GM19397 (cell line): ENCODE results near the gene GUF1.
A peak's percentile ranks its signal among the peaks of the same experiment; 100 is the strongest.

Source experiments
- ATAC-seq: cut with Tn5 transposase; IDR thresholded peaks from one replicate; pipeline ENCODE4 v1.9.1; 2021; ENCODE audit warnings: mild to moderate bottlenecking, moderate library complexity; ENCODE audit not compliant: unreplicated experiment

GUF1 gene, protein sequence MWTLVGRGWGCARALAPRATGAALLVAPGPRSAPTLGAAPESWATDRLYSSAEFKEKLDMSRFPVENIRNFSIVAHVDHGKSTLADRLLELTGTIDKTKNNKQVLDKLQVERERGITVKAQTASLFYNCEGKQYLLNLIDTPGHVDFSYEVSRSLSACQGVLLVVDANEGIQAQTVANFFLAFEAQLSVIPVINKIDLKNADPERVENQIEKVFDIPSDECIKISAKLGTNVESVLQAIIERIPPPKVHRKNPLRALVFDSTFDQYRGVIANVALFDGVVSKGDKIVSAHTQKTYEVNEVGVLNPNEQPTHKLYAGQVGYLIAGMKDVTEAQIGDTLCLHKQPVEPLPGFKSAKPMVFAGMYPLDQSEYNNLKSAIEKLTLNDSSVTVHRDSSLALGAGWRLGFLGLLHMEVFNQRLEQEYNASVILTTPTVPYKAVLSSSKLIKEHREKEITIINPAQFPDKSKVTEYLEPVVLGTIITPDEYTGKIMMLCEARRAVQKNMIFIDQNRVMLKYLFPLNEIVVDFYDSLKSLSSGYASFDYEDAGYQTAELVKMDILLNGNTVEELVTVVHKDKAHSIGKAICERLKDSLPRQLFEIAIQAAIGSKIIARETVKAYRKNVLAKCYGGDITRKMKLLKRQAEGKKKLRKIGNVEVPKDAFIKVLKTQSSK

DNA sequence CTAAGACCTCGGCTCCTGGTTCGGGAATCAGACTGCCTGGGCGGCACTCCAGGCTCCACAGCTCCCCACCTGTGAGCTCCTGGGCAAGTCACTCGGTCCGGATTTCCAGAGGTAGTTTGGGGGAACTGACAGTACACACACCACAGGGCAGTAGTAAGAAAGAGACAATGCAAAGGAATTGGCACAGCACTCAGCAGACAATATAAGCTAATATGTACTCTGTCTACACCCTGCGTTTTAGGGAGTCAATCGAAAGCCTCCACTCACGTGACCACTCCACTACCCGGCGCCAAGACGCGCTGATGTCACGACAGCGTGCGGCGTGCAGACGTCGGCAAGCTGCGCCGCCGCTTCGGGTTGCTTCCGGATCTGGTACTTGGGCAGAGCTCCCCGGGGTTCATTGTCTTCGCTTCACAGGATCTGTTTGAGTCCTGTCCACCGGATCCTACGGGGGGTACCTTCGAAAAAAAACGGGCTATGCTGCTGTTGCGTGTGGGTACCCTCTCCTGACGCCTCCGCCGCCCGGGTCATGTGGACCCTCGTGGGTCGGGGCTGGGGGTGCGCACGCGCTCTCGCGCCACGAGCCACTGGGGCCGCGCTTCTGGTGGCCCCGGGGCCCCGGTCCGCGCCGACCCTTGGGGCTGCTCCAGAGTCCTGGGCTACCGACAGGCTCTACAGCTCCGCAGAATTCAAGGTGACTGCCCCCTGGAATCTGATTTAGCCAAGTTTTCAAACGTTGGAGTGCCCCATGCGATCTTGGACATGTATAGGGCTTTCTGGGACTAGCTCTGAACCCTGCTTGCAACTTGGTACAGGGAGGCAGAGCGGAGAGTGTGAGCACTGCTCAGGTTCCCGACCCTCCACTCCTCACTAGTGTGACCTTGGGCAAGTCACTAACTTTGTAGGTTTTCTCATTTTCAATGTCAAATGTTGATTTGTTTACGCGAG, at the start of gene GUF1:
Gene GUF1 (plus strand): TSS at position 327 of the 948 bp plus-strand sequence. CDS start 203 bp downstream, at position 530.
- peak; percentile 98 for ATAC-seq

DNA sequence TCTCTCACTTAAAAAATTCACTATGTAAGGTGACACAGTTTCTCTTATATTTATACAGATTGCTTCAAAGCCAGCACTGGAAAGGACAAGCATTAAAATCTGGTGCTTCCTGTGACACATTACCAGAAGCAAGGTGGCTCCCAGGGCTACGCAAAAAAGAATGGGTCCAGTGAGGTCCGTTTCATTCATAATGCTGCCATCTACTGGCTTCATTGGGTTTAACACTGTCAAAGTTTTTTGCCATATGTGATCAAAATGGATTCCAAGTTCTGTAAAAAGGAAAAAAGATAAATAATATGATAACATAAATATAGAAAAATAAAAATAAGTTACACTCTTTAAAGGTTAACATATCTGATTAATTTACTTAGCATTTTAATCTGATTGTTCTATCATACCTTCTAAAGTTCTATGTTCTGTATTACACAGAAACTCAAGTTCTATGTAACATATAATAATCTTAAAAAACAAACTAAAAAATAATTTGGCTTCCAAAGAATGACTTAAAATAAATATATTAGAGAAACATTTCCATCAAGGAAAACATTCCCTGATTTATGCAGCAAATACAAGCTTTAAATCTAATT, 48.8 kb upstream of the GUF1 start:
- peak; percentile 92 for ATAC-seq

DNA sequence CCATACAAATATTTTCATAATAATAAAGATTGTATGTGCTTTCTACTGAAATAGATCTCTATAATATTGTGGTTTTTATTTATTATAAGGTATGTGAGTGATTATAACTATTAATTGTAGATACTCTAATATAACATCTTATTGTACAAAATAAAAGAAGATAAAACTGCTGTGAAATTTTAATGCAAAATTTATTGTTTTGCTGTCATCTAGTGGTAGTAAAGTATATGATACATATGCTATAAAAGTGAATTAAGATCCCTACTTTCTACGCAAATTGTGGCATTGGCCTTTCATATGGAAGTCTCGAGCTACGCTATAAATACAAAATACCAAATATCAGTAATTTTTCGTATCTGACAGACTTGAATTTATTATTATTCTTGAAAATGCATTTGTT, 46.1 kb upstream of the GUF1 start:
- ATAC-seq, result no peak

- ATAC-seq, result no peak
These were observed 45.5 kb upstream of the GUF1 start for GRCh38 chr4:44632733-44633132.

- no peak for ATAC-seq
These were observed 40.1 kb upstream of the GUF1 start for GRCh38 chr4:44638091-44638490.

DNA sequence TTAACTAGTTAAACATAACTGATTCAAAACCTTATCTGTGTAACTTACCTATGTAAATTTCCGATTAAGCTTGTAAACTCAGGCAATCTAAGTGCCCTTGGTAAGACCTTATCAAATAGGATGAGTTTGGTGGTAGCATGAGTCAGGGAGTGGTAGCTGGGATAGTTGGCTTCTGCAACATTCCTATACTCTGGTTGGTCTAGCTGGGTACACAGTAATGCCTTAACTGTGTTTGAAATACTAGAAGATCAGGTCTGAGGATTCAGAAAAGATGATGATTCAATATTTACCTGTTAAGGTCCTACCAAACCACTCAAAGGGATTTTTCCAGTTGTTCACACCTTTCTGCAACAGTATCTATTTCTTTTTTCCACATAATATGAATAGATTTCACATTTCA, 32.1 kb upstream of the GUF1 start:
- no peak for ATAC-seq

- ATAC-seq, result no peak
These were observed 26.8 kb upstream of the GUF1 start, which contains the start of gene YIPF7 for GRCh38 chr4:44651425-44651824. TSS of gene YIPF7 (minus strand) at chr4:44651625. CDS start at chr4:44650100, 1,525 bp downstream.

DNA sequence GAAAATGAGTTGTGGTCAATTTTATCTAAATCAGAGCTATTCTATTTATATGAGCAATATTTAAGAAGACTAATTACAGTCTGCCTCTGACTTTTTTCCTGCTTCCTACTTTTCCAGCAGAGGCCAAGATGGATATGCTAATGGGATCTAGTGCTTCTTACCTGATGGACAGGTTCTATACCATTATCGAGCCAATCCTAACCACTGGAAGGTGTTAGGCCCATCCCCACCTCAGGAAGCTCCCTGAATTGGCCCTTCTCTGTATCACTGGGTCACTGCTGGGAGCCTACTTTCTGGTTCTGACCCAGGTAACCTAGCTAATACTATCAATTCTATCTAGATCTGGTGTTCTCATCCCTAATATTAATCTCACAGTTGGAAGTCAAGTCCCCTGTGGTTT, 26.2 kb upstream of the GUF1 start:
- no peak for ATAC-seq

- ATAC-seq, result no peak
These were observed 17.8 kb upstream of the GUF1 start for GRCh38 chr4:44660396-44660795.

- no peak for ATAC-seq
These were observed 16.1 kb upstream of the GUF1 start for GRCh38 chr4:44661940-44662622.

GRCh38 chr4:44662623-44663005, 15.6 kb upstream of the GUF1 start:
- peak; percentile 81 for ATAC-seq

- ATAC-seq, result no peak
These were observed 14.5 kb upstream of the GUF1 start for GRCh38 chr4:44663539-44664263.

GRCh38 chr4:44668526-44668925, 9.7 kb upstream of the GUF1 start:
- ATAC-seq, result no peak

GRCh38 chr4:44670506-44671199, 7.6 kb upstream of the GUF1 start:
- no peak for ATAC-seq

GRCh38 chr4:44671636-44672035, 6.6 kb upstream of the GUF1 start:
- ATAC-seq, result no peak

GRCh38 chr4:44674471-44674870, 3.7 kb upstream of the GUF1 start:
- ATAC-seq, result no peak

GRCh38 chr4:44675366-44675765, 2.9 kb upstream of the GUF1 start:
- ATAC-seq, result no peak

DNA sequence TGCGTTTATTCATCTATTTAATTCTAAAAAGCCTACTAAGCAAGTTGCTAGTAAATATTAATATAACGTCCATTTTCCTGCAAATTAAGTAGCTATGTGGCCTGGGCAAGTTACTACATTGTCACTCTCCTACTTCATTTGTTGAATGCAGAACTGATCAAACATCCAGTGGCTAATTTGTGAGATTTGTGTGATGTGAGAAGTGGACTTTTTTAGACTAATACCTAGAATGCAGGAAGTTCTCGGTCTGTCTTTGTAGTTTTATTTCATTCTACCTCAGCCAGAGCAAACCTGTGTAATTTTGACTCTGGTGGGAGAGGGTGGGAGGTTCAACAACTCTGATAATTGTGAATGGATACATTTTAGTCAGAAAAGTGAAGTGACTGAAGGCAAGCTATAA, 840 bp downstream of the GUF1 start:
- no peak for ATAC-seq

DNA sequence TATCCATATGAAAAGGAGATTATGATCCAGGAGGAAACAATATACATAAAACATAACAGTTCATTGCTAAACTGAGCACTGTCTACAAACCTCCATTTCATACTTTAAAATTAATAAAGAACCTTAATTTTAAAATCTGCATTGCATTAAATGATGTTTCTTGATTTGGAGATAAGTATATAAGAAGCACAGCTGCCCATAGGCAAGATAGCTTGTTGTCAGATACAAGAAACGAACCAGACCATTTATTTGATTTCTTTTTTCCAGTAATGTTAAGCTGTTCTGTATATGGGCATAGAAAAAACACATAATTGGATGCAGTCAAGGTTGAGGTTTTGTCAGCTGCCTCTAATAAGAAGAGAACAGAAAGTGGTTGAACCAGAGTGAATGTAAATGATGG, 6.4 kb downstream of the GUF1 start:
- ATAC-seq, result no peak
